ENCODE results near the gene DHRS9. TPM values are rescaled to one million over a fixed set of nuclear protein-coding genes. Genes with fewer than 3 reads are reported as not detected.

DHRS9 gene
- total and polyA plus RNA-seq, 2 experiments from 2014 or later: not detected

DNA sequence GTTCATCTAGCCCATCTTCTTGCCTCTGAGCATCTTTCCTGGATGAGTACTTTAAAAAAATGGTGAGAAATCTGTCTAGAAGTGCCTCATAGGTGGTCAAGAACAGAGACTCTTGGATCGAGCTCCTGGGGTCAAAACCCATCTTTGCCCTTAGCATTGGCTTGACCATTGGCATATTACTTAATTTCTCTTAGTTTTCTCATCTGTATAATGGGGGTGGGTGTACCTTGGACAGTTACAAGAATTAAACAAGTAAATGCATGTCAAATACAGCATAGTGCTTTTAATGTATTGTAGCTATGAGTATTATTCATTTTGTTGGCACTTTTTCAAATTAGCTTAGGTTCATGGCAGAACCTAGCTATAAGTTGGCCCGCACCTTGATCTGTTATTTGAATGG lies 36.8 kb downstream of the DHRS9 start:
- no peak overlapping the region for H3K27ac Mint-ChIP-seq
- TF ChIP-seq, protein P1, sequence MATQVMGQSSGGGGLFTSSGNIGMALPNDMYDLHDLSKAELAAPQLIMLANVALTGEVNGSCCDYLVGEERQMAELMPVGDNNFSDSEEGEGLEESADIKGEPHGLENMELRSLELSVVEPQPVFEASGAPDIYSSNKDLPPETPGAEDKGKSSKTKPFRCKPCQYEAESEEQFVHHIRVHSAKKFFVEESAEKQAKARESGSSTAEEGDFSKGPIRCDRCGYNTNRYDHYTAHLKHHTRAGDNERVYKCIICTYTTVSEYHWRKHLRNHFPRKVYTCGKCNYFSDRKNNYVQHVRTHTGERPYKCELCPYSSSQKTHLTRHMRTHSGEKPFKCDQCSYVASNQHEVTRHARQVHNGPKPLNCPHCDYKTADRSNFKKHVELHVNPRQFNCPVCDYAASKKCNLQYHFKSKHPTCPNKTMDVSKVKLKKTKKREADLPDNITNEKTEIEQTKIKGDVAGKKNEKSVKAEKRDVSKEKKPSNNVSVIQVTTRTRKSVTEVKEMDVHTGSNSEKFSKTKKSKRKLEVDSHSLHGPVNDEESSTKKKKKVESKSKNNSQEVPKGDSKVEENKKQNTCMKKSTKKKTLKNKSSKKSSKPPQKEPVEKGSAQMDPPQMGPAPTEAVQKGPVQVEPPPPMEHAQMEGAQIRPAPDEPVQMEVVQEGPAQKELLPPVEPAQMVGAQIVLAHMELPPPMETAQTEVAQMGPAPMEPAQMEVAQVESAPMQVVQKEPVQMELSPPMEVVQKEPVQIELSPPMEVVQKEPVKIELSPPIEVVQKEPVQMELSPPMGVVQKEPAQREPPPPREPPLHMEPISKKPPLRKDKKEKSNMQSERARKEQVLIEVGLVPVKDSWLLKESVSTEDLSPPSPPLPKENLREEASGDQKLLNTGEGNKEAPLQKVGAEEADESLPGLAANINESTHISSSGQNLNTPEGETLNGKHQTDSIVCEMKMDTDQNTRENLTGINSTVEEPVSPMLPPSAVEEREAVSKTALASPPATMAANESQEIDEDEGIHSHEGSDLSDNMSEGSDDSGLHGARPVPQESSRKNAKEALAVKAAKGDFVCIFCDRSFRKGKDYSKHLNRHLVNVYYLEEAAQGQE (IDR thresholded peaks at IDR 0.05; ENCODE audit: unreplicated experiment): no peak
- DNase-seq (ENCODE audit: low spot score): no peak
- no peaks in the 10 kb centered on the region for H3F3A ChIP-seq (replicated peaks; ENCODE audit: low read depth)
- H3K9me2 ChIP-seq (ENCODE audit: insufficient read depth): no peaks in the 10 kb centered on the region
- ATAC-seq: no peak
- H2AFZ ChIP-seq: no peak overlapping the region
- no peaks in the 10 kb centered on the region for H3K9me3 Mint-ChIP-seq
- H3K79me2 ChIP-seq (replicated peaks; ENCODE audit: insufficient read depth): no peaks in the 10 kb centered on the region
- H3K4me2 ChIP-seq: no peak overlapping the region
- H3K27ac ChIP-seq (ENCODE audit: low read depth): no peak overlapping the region
- no peak overlapping the region for H3K4me3 ChIP-seq
- no peaks in the 10 kb centered on the region for H3K27me3 ChIP-seq (ENCODE audit: insufficient read depth)
- H4K20me1 ChIP-seq (replicated peaks; ENCODE audit: insufficient read depth): no peaks in the 10 kb centered on the region
- H3K27me3 Mint-ChIP-seq (ENCODE audit: insufficient read depth, low read depth, poor library complexity): peaks cover 3% of the 10 kb centered on the region
- H3K4me3 Mint-ChIP-seq: no peak overlapping the region
- peaks cover 14% of the 10 kb centered on the region; the same call in 2 of the 3 replicates for H3K4me1 Mint-ChIP-seq
- H3K36me3 ChIP-seq (ENCODE audit: insufficient read depth): no peaks in the 10 kb centered on the region
- no peaks in the 10 kb centered on the region for H3K36me3 Mint-ChIP-seq (ENCODE audit: low read depth)
- H3K4me1 ChIP-seq (ENCODE audit: insufficient read depth): peaks cover 12% of the 10 kb centered on the region; the same call in 1 of the 2 replicates

GRCh38 chr2:169106563-169107545 lies 37.5 kb downstream of the DHRS9 start:
- Mint-ChIP-seq H3K27ac (no peak overlapping the region), H3K4me1 (peaks cover 15% of the 10 kb centered on the region; the same call in 2 of the 3 replicates), H3K9me3 (no peaks in the 10 kb centered on the region), H3K36me3 (ENCODE audit: low read depth) (no peaks in the 10 kb centered on the region), H3K4me3 (no peak overlapping the region), H3K27me3 (ENCODE audit: insufficient read depth, low read depth, poor library complexity) (peaks cover 4% of the 10 kb centered on the region)
- DNase-seq (ENCODE audit: low spot score): no peak
- Histone ChIP-seq H3K4me1 (ENCODE audit: insufficient read depth) (peaks cover 16% of the 10 kb centered on the region; the same call in 1 of the 2 replicates), H3K27me3 (ENCODE audit: insufficient read depth) (no peaks in the 10 kb centered on the region), H3K79me2 (replicated peaks; ENCODE audit: insufficient read depth) (no peaks in the 10 kb centered on the region), H3F3A (replicated peaks; ENCODE audit: low read depth) (no peaks in the 10 kb centered on the region), H3K27ac (ENCODE audit: low read depth) (no peak overlapping the region), H4K20me1 (replicated peaks; ENCODE audit: insufficient read depth) (no peaks in the 10 kb centered on the region), H3K4me2 (no peak overlapping the region), H3K4me3 (no peak overlapping the region), H3K36me3 (ENCODE audit: insufficient read depth) (no peaks in the 10 kb centered on the region), H3K9me2 (ENCODE audit: insufficient read depth) (no peaks in the 10 kb centered on the region), H2AFZ (no peak overlapping the region)
- TF ChIP-seq JUNB (IDR thresholded peaks at IDR 0.05; ENCODE audit: unreplicated experiment) (no peak), EZH2 (IDR thresholded peaks at IDR 0.05; ENCODE audit: low read depth, unreplicated experiment) (no peak)
- ATAC-seq: no peak

- no peaks in the 10 kb centered on the region for H3K27me3 ChIP-seq (ENCODE audit: insufficient read depth)
- Mint-ChIP-seq H3K9me3 (no peaks in the 10 kb centered on the region), H3K4me3 (no peak overlapping the region), H3K27me3 (ENCODE audit: insufficient read depth, low read depth, poor library complexity) (peaks cover 4% of the 10 kb centered on the region), H3K27ac (no peak overlapping the region), H3K4me1 (peaks cover 15% of the 10 kb centered on the region; the same call in 2 of the 3 replicates), H3K36me3 (ENCODE audit: low read depth) (no peaks in the 10 kb centered on the region)
- no peaks in the 10 kb centered on the region for H4K20me1 ChIP-seq (replicated peaks; ENCODE audit: insufficient read depth)
- DNase-seq (ENCODE audit: low spot score): no peak
- H2AFZ ChIP-seq: no peak overlapping the region
- no peak overlapping the region for H3K4me2 ChIP-seq
- no peaks in the 10 kb centered on the region for H3K36me3 ChIP-seq (ENCODE audit: insufficient read depth)
- H3K4me3 ChIP-seq: no peak overlapping the region
- no peaks in the 10 kb centered on the region for H3F3A ChIP-seq (replicated peaks; ENCODE audit: low read depth)
- H3K79me2 ChIP-seq (replicated peaks; ENCODE audit: insufficient read depth): no peaks in the 10 kb centered on the region
- ATAC-seq: no peak
- peaks cover 16% of the 10 kb centered on the region; the same call in 1 of the 2 replicates for H3K4me1 ChIP-seq (ENCODE audit: insufficient read depth)
- H3K9me2 ChIP-seq (ENCODE audit: insufficient read depth): no peaks in the 10 kb centered on the region
- no peak overlapping the region for H3K27ac ChIP-seq (ENCODE audit: low read depth)
- TF ChIP-seq, protein P2, sequence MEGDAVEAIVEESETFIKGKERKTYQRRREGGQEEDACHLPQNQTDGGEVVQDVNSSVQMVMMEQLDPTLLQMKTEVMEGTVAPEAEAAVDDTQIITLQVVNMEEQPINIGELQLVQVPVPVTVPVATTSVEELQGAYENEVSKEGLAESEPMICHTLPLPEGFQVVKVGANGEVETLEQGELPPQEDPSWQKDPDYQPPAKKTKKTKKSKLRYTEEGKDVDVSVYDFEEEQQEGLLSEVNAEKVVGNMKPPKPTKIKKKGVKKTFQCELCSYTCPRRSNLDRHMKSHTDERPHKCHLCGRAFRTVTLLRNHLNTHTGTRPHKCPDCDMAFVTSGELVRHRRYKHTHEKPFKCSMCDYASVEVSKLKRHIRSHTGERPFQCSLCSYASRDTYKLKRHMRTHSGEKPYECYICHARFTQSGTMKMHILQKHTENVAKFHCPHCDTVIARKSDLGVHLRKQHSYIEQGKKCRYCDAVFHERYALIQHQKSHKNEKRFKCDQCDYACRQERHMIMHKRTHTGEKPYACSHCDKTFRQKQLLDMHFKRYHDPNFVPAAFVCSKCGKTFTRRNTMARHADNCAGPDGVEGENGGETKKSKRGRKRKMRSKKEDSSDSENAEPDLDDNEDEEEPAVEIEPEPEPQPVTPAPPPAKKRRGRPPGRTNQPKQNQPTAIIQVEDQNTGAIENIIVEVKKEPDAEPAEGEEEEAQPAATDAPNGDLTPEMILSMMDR (conservative IDR thresholded peaks at IDR 0.05; ENCODE audit: low read depth in 2 of 2): no peak
- no peak for TF ChIP-seq CREB1 (CRISPR knock-in tag; IDR thresholded peaks at IDR 0.05; ENCODE audit: low read depth)
- no peak for TF ChIP-seq ZNF331 (CRISPR knock-in tag; IDR thresholded peaks at IDR 0.05; ENCODE audit: low read depth)
- no peak for TF ChIP-seq EZH2phosphoT487 (IDR thresholded peaks at IDR 0.05; ENCODE audit: unreplicated experiment)
- TF ChIP-seq ETS1 (IDR thresholded peaks at IDR 0.05): no peak
Measured at GRCh38 chr2:169107645-169108044, 38.3 kb downstream of the DHRS9 start.
